AG04450 (cell line): ENCODE measurements around the gene UCKL1. TPM values are rescaled to one million over a fixed set of nuclear protein-coding genes. Genes with fewer than 3 reads are reported as not detected.
A peak's percentile ranks its signal among the peaks of the same experiment; 100 is the strongest.

Source experiments
- CTCF ChIA-PET: fragments of 300-600, 350-600 bp; formaldehyde crosslinking; extraction: SDS; loops from one replicate; lab custom pipeline; 2022; ENCODE audit warnings: antibody characterized with exemption, inconsistent platforms; lab: Charles Lee
- POLR2A ChIA-PET: fragments of 350-600 bp; formaldehyde crosslinking; extraction: SDS; loops from one replicate; lab custom pipeline; 2021; ENCODE audit warnings: antibody characterized with exemption, inconsistent platforms; lab: Yijun Ruan, JAX
- DNase-seq: peaks from one replicate; pipeline ENCODE4 v3.0.0-alpha.2; 2011; ENCODE audit warnings: low read depth, low spot score
- H3K27ac ChIP-seq: one replicate; pipeline ENCODE4 v1.5.1; 2012; ENCODE audit warnings: low read depth, low read length, control low read depth
- H3K27me3 ChIP-seq: one replicate; pipeline ENCODE4 v1.6.0; 2012; ENCODE audit warnings: low read length; ENCODE audit not compliant: control insufficient read depth, insufficient read depth
- H3K4me3 ChIP-seq: 2 replicates; pipeline ENCODE4 v1.5.1; 2011; ENCODE audit warnings: mild to moderate bottlenecking, low read depth, low read length, control low read depth
- H3K9me3 ChIP-seq: 2 replicates; pipeline ENCODE4 v1.5.1; 2012; ENCODE audit warnings: low read length; ENCODE audit not compliant: control insufficient read depth, insufficient read depth
- CTCF ChIP-seq: IDR thresholded peaks from 2 replicates; pipeline ENCODE4 v1.5.1; 2011; ENCODE audit warnings: low read depth, low read length, control low read depth, inconsistent platforms
- polyA plus RNA-seq: library from polyadenylated mRNA; depleted of rRNA; stranded (reverse); fragments of >200 nt; gene quantifications from 2 replicates; pipeline ENCODE4 v1.2.3, GENCODE V29; 2011

Gene UCKL1
- polyA plus RNA-seq, 1 experiment, result 18.0 TPM

- no peaks in the 10 kb centered on the region; the same call in 1 of the 2 replicates for H3K9me3 ChIP-seq
- DNase-seq, result no peak
- H3K27me3 ChIP-seq, result no peaks in the 10 kb centered on the region
- no peak for TF ChIP-seq CTCF
- H3K4me3 ChIP-seq, result peak overlapping the region; percentile 34
- ChIA-PET POLR2A (no interaction called here), CTCF (interaction anchor here (1.8 kb wide), 1 partner anchor 20 kb away, joined by 5 read pairs; no protein-coding TSS in a partner anchor)
- H3K27ac ChIP-seq, result no peak overlapping the region
These were observed 2.3 kb downstream of the UCKL1 start for GRCh38 chr20:63953764-63954429.

GRCh38 chr20:63952769-63953168, 3.4 kb downstream of the UCKL1 start:
- no peak for TF ChIP-seq CTCF
- no peak overlapping the region for H3K4me3 ChIP-seq
- H3K9me3 ChIP-seq, result peaks cover 8% of the 10 kb centered on the region; the same call in 1 of the 2 replicates
- H3K27ac ChIP-seq, result no peak overlapping the region
- ChIA-PET CTCF (interaction anchor here (1.4 kb wide), 1 partner anchor 21 kb away, joined by 3 read pairs; no protein-coding TSS in a partner anchor), POLR2A (no interaction called here)
- H3K27me3 ChIP-seq, result no peaks in the 10 kb centered on the region
- DNase-seq, result no peak

GRCh38 chr20:63952210-63952535, 4.0 kb downstream of the UCKL1 start:
- DNase-seq, result no peak
- Histone ChIP-seq H3K27me3 (no peaks in the 10 kb centered on the region), H3K4me3 (no peak overlapping the region), H3K27ac (no peak overlapping the region), H3K9me3 (peaks cover 10% of the 10 kb centered on the region; the same call in 1 of the 2 replicates)
- ChIA-PET POLR2A (no interaction called here), CTCF (interaction anchor here (1.4 kb wide), 1 partner anchor 22 kb away, joined by 3 read pairs; no protein-coding TSS in a partner anchor)
- no peak for TF ChIP-seq CTCF

GRCh38 chr20:63951398-63952209, 4.6 kb downstream of the UCKL1 start:
- Histone ChIP-seq H3K27me3 (no peaks in the 10 kb centered on the region), H3K9me3 (peaks cover 10% of the 10 kb centered on the region; the same call in 1 of the 2 replicates), H3K27ac (no peak overlapping the region), H3K4me3 (no peak overlapping the region)
- TF ChIP-seq CTCF, result no peak
- ChIA-PET CTCF (interaction anchor here (1.4 kb wide), 1 partner anchor 22 kb away, joined by 3 read pairs; no protein-coding TSS in a partner anchor), POLR2A (no interaction called here)
- no peak for DNase-seq
